Liver (tissue), 9 donors: Measurements from ENCODE around the gene HADHB. TPM values are rescaled to one million over a fixed set of nuclear protein-coding genes. Genes with fewer than 3 reads are reported as not detected.

Experiments
- DNase-seq: peaks from one replicate; pipeline ENCODE4 v3.0.0-alpha.2; 2017; ENCODE audit warnings: low spot score
- H3K27ac ChIP-seq, 2 donors: one replicate each; pipeline ENCODE4 v1.7.0; 2013; ENCODE audit warnings: inconsistent platforms in 2 of 2, low read length in 2 of 2, control low read depth in 1 of 2, low read depth in 1 of 2, mild to moderate bottlenecking in 1 of 2
- H3K27me3 ChIP-seq, 4 donors: one replicate each; pipeline versions ENCODE4 v1.6.1 to v1.7.0; 2013; ENCODE audit warnings: low read length in 3 of 4, inconsistent platforms in 1 of 4, mild to moderate bottlenecking in 1 of 4, moderate library complexity in 1 of 4; ENCODE audit not compliant: control insufficient read depth in 4 of 4, insufficient read depth in 4 of 4
- H3K36me3 ChIP-seq, 4 donors: one replicate each; pipeline versions ENCODE4 v1.6.1 to v1.7.0; 2013; ENCODE audit warnings: low read length in 3 of 4, mild to moderate bottlenecking in 3 of 4, low read depth in 1 of 4, moderate library complexity in 1 of 4; ENCODE audit not compliant: control insufficient read depth in 4 of 4, insufficient read depth in 3 of 4
- H3K4me1 ChIP-seq, 4 donors: one replicate each; pipeline versions ENCODE4 v1.6.1 to v1.7.0; 2013; ENCODE audit warnings: low read length in 3 of 4, mild to moderate bottlenecking in 3 of 4, moderate library complexity in 1 of 4; ENCODE audit not compliant: control insufficient read depth in 4 of 4, insufficient read depth in 4 of 4
- H3K4me3 ChIP-seq, 3 donors: one replicate each; pipeline versions ENCODE4 v1.6.1 to v1.7.0; 2013; ENCODE audit warnings: low read length in 3 of 3, control low read depth in 1 of 3, low read depth in 1 of 3, mild to moderate bottlenecking in 1 of 3
- H3K9ac ChIP-seq, 2 donors: one replicate each; pipeline ENCODE4 v1.7.0; 2013; ENCODE audit warnings: low read length in 2 of 2, mild to moderate bottlenecking in 2 of 2, moderate library complexity in 2 of 2, control low read depth in 1 of 2, low read depth in 1 of 2
- H3K9me3 ChIP-seq, 4 donors: one replicate each; pipeline versions ENCODE4 v1.6.1 to v1.7.0; 2013; ENCODE audit warnings: low read length in 3 of 4; ENCODE audit not compliant: control insufficient read depth in 4 of 4
- ATF3 ChIP-seq: IDR thresholded peaks from 2 replicates; pipeline ENCODE4 v1.6.1; 2016; ENCODE audit warnings: antibody characterized with exemption
- CTCF ChIP-seq: fragments of 150-350 bp; IDR thresholded peaks from 2 replicates; pipeline ENCODE4 v1.5.1; 2017; ENCODE audit warnings: improper control_type of control experiment, low read depth, low read length; ENCODE audit not compliant: missing input control
- EGR1 ChIP-seq, 2 donors: IDR thresholded peaks; 2 replicates each; pipeline ENCODE4 v1.6.1; 2016 to 2018; ENCODE audit warnings: antibody characterized with exemption in 2 of 2, low read depth in 2 of 2
- FOXA1 ChIP-seq: IDR thresholded peaks from 2 replicates; pipeline ENCODE4 v1.6.1; 2016; ENCODE audit warnings: antibody characterized with exemption
- FOXA2 ChIP-seq: IDR thresholded peaks from 2 replicates; pipeline ENCODE4 v1.6.1; 2016; ENCODE audit warnings: antibody characterized with exemption
- GABPA ChIP-seq, 2 donors: IDR thresholded peaks in 1 of 2; conservative IDR thresholded peaks in 1 of 2; 2 replicates each; pipeline ENCODE4 v1.6.1; 2016; ENCODE audit warnings: antibody characterized with exemption in 2 of 2, mild to moderate bottlenecking in 1 of 2, moderate library complexity in 1 of 2
- HNF4A ChIP-seq, 2 donors: conservative IDR thresholded peaks; 2 replicates each; pipeline ENCODE4 v1.6.1; 2016; ENCODE audit warnings: antibody characterized with exemption in 2 of 2, mild to moderate bottlenecking in 2 of 2
- HNF4G ChIP-seq: IDR thresholded peaks from 2 replicates; pipeline ENCODE4 v1.6.1; 2016; ENCODE audit warnings: antibody characterized with exemption
- JUND ChIP-seq, 2 donors: IDR thresholded peaks; 2 replicates each; pipeline ENCODE4 v1.6.1; 2016; ENCODE audit warnings: antibody characterized with exemption in 2 of 2
- MAX ChIP-seq: IDR thresholded peaks from 2 replicates; pipeline ENCODE4 v1.6.1; 2016; ENCODE audit warnings: antibody characterized with exemption
- NR2F2 ChIP-seq: IDR thresholded peaks from 2 replicates; pipeline ENCODE4 v1.6.1; 2016; ENCODE audit warnings: antibody characterized with exemption
- RAD21 ChIP-seq, 2 donors: IDR thresholded peaks; 2 replicates each; pipeline ENCODE4 v1.6.1; 2016; ENCODE audit warnings: antibody characterized with exemption in 2 of 2, mild to moderate bottlenecking in 2 of 2
- REST ChIP-seq: IDR thresholded peaks from 2 replicates; pipeline ENCODE4 v1.6.1; 2016; ENCODE audit warnings: antibody characterized with exemption, mild to moderate bottlenecking
- RXRA ChIP-seq, 2 donors: IDR thresholded peaks; 2 replicates each; pipeline ENCODE4 v1.6.1; 2017 to 2018; ENCODE audit warnings: antibody characterized with exemption in 2 of 2, mild to moderate bottlenecking in 1 of 2
- SP1 ChIP-seq: IDR thresholded peaks from 2 replicates; pipeline ENCODE4 v1.6.1; 2018; ENCODE audit warnings: antibody characterized with exemption, mild to moderate bottlenecking
- TAF1 ChIP-seq: conservative IDR thresholded peaks from 2 replicates; pipeline ENCODE4 v1.6.1; 2016; ENCODE audit warnings: antibody characterized with exemption, mild to moderate bottlenecking
- YY1 ChIP-seq: IDR thresholded peaks from 2 replicates; pipeline ENCODE4 v1.6.1; 2016; ENCODE audit warnings: antibody characterized with exemption, mild to moderate bottlenecking
- ZBTB33 ChIP-seq: IDR thresholded peaks from 2 replicates; pipeline ENCODE4 v1.6.1; 2016; ENCODE audit warnings: antibody characterized with exemption
- WGBS: extraction: QIAGEN DNeasy Blood & Tissue Kit; methylation state at CpG from one replicate; pipeline ENCODE4 v1.1.7; 2013; 5-methylcytosine and 5-hydroxymethylcytosine counted together
- polyA plus RNA-seq, 2 donors: library from polyadenylated mRNA; stranded (reverse) in 1 of 2; unstranded in 1 of 2; fragments of 200-250 nt in 1 of 2; fragments of >200 nt in 1 of 2; fragmentation: Nextera tagmentation in 1 of 2; extraction: Ambion mirVana in 1 of 2; gene quantifications; one replicate each; pipeline versions ENCODE4 v1.2.1 to v1.2.3, GENCODE V29; 2013 to 2015
- total RNA-seq, 2 donors: library from RNA; depleted of rRNA; stranded (reverse); fragments of >200 nt; gene quantifications; one replicate each; pipeline ENCODE4 v1.2.3, GENCODE V29; 2014
- donor health status: healthy.
- donor health status: healthy.
- donor health status: healthy.
- donor health status: healthy.
- donor health status: healthy.

HADHB gene
- total and polyA plus RNA-seq, 4 donors, result 103 to 284 (median 261) TPM

GRCh38 chr2:26223018-26223417 lies 21.7 kb upstream of the HADHB start:
- H3K4me3 ChIP-seq, result no peak overlapping the region
- TF ChIP-seq GABPA (IDR thresholded peaks at IDR 0.05 in 1 of 2, conservative IDR thresholded peaks at IDR 0.05 in 1 of 2) (no peak), RXRA (IDR thresholded peaks at IDR 0.05) (no peak), EGR1 (IDR thresholded peaks at IDR 0.05; ENCODE audit: low read depth in 2 of 2) (no peak), NR2F2 (no peak), FOXA1 (no peak), CTCF (no peak), FOXA2 (no peak), RAD21 (IDR thresholded peaks at IDR 0.05) (no peak), MAX (no peak), HNF4G (no peak), TAF1 (no peak), YY1 (no peak), ZBTB33 (no peak), JUND (IDR thresholded peaks at IDR 0.05) (no peak), REST (no peak), ATF3 (no peak)
- no peak for DNase-seq
- H3K9ac ChIP-seq, result no peak overlapping the region
- H3K27me3 ChIP-seq, result no peaks in the 10 kb centered on the region
- H3K4me1 ChIP-seq, result no peaks in the 10 kb centered on the region
- no peak overlapping the region for H3K27ac ChIP-seq
- WGBS, result 100% methylated on average over 1 of the region's 1 CpG
- peaks cover 2 to 37% (median 30%) of the 10 kb centered on the region in 4 donors for H3K36me3 ChIP-seq
- no peaks in the 10 kb centered on the region for H3K9me3 ChIP-seq

GRCh38 chr2:26224095-26224494 lies 20.6 kb upstream of the HADHB start:
- no peak for DNase-seq
- 95% methylated on average over 2 of the region's 2 CpGs for WGBS
- H3K36me3 ChIP-seq, result peaks cover 8 to 46% (median 38%) of the 10 kb centered on the region in 4 donors

More at GRCh38 chr2:26224095-26224494, 20.6 kb upstream of the HADHB start:
- Histone ChIP-seq H3K9ac (no peak overlapping the region), H3K27ac (no peak overlapping the region), H3K4me1 (no peaks in the 10 kb centered on the region), H3K27me3 (no peaks in the 10 kb centered on the region), H3K9me3 (no peaks in the 10 kb centered on the region), H3K4me3 (no peak overlapping the region)
- TF ChIP-seq RXRA (IDR thresholded peaks at IDR 0.05), result no peak
- TF ChIP-seq EGR1 (IDR thresholded peaks at IDR 0.05; ENCODE audit: low read depth in 2 of 2), result no peak
- TF ChIP-seq TAF1, result no peak
- TF ChIP-seq HNF4A (conservative IDR thresholded peaks at IDR 0.05), result no peak
- TF ChIP-seq GABPA (IDR thresholded peaks at IDR 0.05 in 1 of 2, conservative IDR thresholded peaks at IDR 0.05 in 1 of 2), result no peak
- no peak for TF ChIP-seq SP1
- no peak for TF ChIP-seq ZBTB33
- TF ChIP-seq HNF4G, result no peak
- no peak for TF ChIP-seq FOXA2
- TF ChIP-seq MAX, result no peak
- TF ChIP-seq RAD21 (IDR thresholded peaks at IDR 0.05), result no peak
- TF ChIP-seq ATF3, result no peak
- TF ChIP-seq JUND (IDR thresholded peaks at IDR 0.05), result no peak
